GM04504 (cell line): ENCODE results near the gene ZNF586.
"Not testable (repeated sequence)": the region's sequence is repeated elsewhere in the genome, so short reads cannot be mapped to it uniquely, and the experiment has no call there.

ENCODE experiments used
- DNase-seq: peaks from one replicate; pipeline ENCODE4 v3.0.0-alpha.2; 2012; ENCODE audit warnings: low read depth

Gene ZNF586

DNA sequence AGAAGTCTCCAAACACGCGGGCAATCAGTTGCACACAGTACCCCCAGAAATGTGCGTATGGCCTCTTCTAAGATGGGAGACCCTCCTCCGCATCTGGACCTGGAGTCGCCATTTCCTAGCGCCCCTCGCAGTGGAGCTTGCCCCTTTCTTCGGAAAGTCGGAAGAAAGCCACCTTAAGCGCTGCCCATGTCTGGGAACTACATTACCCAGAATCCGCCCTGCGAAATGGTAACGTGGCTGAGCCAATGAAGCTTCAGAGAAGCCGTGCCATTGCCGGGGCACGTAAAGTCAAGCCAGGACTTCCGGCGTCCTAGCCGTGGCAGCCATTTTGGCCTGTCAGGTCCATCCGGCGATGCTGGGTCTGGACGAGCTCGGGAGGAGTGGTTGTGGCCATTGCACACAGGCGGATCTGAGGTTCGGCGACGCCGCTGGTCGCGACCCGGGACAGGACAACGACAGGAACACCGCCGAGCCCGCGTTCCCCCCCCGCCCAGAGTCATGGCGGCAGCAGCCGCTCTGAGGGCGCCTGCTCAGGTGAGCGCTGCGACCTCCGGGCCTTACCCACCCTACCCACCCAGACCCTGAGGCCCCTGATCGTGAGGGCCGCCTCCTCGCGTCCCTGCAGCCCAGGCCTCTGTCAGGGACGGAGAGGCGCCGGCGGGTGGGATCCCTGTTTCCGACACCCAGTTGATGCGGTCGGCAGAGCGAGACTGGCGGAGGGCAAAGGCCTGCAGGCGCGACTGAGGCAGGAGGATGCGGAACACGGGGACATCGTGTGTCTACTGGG, at the start of gene ZNF586:
ZNF586 (plus strand) TSS at position 332 of the 787 bp plus-strand sequence; CDS start at position 499, 167 bp downstream.
- DNase-seq, result peak; percentile 81

DNA sequence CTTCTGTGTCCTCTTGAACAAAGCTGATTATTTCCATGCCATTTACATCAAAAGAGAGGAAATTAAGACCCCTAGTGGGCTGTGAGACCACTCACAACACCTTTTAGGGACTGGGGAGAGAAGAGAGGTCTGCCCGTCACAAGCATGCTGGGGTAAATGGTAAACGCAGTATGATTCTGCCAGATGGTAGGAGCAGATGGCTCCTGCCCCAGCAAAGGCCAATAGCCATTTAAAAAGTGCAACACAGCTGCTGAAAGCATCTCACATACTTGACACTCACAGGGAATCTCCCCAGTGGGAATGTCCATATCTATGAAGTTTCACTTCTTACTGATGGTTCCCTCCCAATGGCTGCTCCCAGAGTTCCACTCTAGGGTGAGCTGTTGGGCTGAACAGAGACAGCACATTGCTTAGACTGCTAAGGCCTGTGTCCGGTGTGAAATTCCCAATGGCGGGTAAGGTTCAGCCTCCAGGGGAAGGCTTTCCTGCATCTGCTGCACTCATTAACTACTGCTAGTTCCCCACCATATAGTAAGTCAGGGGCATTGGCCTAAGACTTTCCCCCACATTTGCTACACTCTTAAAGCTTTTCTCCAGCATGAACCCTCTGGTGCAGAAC, 49.5 kb upstream of the ZNF586 start:
- no peak for DNase-seq

DNA sequence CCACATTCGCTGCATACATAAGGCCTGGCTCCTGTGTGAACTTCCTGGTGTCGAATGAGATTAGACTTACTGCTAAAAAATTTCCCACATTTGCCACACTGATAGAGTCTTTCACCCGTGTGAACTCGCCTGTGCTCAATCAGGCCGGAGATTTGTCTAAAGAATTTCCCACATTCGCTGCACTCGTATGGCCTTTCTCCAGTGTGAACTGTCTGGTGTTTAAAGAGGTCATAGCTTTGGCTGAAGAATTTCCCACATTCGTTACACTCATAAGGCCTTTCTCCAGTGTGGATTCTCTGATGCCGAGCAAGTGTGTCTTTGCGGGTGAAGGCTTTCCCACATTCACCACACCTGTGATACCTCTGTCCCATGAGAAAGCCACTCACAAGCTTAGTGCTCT, 48.6 kb upstream of the ZNF586 start:
- DNase-seq, result no peak

DNA sequence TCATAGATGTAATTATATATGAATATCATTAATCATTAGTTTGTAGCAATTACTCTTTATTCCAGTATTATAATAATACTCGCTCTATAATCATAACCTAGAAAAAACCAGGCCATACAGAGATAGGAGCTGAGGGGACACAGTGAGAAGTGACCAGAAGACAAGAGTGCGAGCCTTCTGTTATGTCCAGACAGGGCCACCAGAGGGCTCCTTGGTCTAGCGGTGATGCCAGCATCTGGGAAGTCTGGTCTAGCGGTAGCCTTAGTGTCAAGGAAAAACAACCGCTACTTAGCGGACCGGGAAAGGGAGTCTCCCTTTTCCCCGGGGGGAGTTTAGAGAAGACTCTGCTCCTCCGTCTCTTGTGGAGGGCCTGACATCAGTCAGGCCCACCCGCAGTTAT, 31.2 kb upstream of the ZNF586 start:
- not testable (repeated sequence) for DNase-seq

DNA sequence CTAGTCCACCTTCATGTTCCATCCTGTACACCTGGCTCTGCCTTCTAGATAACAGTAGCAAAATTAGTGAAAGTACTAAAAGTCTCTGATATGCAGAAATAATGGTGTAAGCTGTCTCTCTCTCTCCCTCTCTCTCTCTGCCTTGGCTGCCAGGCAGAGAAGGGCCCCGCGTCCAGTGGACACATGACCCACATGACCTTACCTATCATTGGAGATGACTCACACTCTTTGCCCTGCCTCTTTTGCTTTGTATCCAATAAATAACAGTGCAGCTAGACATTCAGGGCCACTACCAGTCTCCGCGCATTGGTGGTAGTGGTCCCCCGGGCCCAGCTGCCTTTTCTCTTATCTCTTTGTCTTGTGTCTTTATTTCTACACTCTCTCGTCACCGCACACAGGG, 30.7 kb upstream of the ZNF586 start:
- not testable (repeated sequence) for DNase-seq

DNA sequence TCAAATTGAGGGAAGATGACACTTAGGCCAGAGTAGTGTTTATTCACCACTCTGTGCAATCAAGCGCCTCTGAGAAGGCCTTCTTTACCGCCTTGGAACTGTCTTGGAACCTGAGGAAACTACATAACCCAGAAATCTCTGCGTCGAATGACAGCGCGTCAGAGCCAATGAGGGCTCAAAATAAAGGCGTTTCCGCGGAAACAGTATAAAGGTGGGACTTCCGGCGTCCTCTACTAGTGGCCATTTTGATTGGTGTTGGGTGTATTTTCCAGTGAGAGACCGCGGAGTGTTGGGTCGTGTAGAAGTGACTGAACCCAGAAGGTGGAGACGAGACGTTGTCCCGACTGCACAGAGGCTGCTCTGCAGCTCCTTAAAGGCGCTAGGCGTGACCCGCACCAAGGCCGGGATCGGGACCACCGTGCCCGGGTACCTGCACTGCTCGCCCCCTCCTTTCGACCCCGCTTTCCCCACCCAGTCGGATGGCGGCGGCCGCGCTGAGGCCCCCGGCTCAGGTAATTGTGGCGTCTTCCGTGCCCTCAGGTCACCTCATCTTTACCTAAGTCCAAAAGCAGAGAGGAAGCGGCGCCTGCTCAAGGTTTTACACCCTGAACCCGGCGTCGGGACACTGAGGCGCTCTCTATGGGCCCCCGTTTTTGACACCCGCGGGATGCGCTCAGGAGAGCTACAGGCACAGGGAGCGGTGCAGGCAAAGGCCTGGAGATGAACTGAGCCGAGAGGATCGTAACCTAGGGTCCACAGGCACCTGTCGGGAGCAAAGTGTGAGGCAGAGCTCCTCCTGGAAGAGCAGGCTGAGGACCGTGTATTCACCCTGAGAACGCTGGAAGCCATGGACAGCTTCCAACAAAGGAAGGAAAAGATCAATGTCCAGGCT, 22.6 kb upstream of the ZNF586 start, which contains the start of gene ZNF776:
ZNF776 (plus strand) TSS at position 236 of the 892 bp plus-strand sequence; CDS start at position 480, 244 bp downstream.
- DNase-seq, result peak; percentile 80

DNA sequence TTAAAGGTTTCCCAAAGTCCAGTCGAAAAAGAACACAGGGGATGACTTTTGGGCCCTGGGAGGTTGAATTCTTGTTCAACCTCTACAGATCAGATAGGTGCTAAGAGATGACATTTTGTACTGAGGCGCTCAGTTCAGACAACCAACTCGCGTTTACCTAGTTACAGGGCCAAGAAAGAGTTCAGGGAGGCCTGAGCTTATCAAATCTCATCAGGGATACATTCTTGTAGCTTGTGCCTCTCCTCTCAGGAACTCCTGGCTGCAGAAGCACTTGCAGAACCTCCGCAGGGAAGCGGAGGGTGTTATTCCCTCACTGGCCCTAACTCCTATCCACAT, 22.0 kb upstream of the ZNF586 start:
- DNase-seq, result no peak

DNA sequence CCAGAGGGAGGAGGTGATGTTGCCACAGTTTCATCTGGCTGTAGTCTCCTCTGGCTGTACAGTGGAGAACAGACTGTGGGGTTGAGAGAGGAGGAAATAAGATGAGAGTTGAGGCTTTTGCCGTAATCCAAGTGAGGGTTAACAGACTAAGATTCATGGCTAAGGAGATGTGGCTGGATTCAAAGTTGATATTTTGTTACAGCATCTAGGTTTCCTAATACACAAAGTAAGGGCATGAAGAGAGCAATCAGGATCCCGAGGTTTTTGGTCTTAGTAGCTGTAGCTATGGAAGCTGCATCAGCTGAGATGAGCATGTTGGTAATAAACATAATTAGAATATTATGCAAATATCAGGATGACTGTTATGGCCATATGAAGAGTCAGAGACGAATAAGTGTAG, 21.4 kb upstream of the ZNF586 start:
- DNase-seq, result no peak

DNA sequence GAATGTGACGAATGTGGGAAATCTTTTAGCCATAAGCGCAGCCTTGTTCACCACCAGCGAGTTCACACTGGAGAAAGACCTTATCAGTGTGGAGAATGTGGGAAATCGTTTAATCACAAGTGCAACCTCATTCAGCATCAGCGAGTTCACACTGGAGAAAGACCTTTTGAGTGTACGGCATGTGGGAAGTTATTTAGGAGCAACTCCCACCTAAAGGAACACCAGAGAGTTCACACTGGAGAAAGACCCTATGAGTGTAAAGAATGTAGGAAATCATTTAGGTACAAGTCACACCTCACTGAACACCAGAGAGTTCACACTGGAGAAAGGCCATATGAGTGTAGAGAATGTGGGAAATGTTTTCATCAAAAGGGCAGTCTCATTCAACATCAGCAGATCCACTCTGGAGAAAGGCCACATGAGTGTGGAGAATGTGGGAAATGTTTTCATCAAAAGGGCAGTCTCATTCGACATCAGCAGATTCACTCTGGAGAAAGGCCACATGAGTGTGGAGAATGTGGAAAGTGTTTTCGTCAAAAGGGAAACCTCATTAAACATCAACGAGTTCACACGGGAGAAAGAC, 15.3 kb upstream of the ZNF586 start:
- no peak for DNase-seq

DNA sequence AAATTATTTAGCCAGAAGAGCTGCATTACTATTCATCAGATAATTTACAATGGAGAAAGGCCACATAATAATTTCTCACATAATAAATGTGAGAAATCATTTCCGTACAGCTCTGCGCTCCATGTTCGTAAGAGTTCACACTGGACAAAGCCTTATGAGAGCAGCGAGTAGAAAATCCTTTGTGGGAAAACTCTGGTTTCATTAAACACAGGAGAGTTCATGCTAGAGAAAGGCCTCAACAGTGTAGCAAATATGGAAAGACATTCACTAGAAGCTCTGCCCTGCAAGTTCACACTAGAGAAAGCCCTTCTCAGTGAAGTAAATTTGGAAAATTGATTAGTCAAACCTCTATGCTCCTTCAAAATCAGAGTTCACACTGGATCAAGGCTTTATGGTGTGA, 14.4 kb upstream of the ZNF586 start:
- DNase-seq, result no peak

DNA sequence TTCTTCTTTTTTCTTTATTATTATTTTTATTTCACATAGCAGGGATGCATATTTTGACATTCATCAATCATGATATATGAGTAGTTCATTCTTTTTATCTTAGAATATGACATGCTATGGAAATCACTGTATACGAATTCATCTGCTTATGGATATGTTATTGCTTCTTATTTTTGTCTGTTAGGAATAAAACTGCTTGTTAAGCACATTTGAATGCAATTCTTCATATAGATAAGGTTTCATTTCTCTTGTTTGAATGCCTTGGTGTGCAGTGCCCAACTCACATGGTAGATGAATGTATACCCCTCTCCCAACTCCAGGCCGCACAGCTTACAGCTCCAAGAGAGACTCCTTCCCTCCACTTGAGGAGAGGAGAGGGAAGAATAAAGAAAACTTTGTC, 11.5 kb upstream of the ZNF586 start:
- no peak for DNase-seq

DNA sequence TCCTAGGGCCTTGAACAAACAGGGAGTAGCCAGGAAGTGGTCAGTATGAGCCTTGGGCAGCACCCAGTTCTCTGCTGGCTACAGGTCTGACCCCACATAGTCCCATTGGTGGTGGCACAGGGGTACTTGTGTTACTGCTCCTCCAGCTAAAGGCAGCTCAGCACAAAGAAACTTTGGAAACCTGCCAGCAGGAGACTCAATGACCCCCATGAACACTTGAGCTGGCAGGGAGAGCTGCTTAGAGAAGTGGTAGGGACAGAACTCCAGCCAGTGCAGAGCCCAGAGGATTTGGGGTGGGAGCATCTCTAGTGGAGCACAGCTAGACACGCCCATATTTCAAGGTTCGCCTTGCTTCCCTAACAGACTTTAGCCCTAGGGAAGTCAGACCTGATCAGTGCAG, 10.4 kb upstream of the ZNF586 start:
- DNase-seq, result no peak

DNA sequence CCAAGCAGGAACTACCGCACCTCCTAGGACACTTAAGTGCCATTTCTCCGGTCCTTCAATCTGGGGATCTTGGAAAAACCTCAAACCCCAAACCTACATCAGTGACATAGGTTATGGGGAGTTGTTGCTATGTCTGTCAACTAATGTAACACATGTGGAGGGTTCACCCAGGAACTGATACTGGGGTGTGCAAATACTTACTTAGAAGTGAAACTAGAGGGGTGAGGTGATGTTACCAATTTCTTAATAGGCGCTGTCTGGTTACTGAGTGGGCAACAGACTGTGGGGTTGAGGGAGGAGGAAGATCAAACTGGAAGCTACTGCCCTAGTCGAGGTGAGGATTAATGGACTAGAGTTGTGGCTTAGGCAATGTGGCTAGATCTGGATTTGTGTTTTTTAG, 1.9 kb downstream of the ZNF586 start:
- DNase-seq, result no peak

DNA sequence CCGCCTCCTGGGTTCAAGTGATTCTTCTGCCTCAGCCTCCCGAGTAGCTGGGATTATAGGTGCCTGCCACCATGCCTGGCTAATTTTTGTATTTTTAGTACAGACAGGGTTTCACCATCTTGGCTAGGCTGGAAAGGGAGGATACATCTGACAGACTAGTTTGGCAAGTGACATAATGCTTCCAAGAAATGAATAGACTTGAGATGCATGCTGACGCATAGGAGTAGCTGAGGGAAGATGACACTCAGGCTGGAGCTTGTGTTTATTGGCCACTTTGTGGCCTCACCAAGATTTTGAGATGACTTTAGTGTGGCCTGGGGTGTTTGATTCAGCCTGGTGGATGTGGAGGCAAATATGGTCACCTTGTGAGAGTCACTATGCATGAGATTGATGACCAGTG, 4.0 kb downstream of the ZNF586 start:
- DNase-seq, result no peak

DNA sequence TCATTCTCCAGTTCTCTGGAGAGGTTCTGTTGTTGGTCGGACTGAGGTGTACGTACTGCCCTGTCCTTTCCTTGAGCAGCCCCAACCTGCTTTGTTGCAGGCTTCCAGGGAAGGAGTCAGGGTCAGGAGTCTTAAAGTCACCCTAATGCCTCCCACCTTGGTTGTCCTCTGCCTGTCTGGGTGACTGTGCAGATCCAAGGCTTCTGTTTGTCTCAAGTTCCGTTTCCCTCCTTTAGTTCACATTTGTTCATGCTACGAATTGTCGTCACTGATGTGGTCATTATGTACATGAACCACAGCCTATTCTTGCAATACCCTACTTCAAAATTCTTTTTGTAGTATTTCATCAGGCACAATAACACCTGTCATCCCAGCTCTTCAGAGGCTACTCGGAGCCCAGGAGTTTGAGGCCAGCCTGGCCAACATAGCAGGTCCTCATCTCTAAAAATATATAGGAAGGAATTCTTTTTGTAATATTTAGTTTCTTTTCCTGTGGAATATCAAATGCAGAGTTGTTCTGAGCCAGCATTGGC, 7.4 kb downstream of the ZNF586 start:
- no peak for DNase-seq

DNA sequence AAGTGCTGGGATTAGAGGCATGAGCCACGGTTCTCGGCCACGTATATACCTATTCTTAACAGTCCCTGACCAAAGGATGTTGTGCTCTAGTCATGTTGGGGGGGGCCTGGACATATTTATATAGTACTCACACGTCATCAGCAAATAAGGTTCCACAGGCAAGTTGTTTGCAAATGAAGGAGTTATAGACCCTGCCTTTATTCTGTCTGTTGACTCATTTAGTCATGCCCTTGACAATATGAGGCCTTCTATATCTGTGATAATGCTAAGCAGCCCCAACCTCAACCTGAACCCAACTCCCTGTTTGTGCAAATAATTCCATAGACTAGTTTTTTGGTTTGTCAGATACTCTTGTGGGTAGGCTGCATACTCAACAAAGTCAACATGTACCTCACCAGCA, 8.9 kb downstream of the ZNF586 start:
- no peak for DNase-seq

DNA sequence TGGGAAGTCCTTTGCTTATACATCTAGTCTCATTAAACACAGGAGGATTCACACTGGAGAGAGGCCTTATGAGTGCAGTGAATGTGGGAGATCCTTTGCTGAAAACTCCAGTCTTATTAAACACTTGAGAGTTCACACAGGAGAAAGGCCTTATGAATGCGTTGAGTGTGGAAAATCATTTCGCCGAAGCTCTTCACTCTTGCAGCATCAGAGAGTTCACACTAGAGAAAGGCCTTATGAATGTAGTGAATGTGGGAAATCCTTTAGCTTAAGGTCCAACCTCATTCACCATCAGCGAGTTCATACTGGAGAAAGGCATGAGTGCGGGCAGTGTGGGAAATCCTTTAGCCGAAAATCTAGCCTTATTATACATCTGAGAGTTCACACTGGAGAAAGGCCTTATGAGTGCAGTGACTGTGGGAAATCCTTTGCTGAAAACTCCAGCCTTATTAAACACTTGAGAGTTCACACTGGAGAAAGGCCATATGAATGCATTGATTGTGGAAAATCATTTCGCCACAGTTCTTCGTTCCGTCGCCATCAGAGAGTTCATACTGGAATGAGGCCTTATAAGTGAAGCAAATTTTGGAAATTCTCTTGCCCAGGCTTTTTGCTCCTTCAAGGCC, 9.9 kb downstream of the ZNF586 start:
- DNase-seq, result no peak

DNA sequence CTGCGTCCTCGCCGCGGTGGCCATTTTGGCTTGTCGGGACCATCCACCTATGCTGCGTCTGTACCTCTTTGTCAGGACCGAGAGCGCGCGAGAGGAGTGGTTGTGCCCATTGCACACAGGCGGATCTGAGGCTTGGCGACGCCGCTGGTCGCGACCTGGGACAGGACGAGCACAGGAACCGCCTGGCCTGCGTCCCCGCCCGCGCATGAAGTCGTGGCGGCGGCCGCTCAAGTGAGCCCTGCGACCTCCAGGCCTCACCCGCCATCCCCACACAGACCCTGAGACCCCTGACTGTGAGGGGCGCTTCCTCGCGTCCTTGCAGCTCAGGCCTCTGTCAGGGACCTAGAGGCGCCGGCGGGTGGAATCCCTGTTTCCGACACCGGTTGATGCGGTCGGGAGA, 16.8 kb downstream of the ZNF586 start:
- DNase-seq, result no peak

DNA sequence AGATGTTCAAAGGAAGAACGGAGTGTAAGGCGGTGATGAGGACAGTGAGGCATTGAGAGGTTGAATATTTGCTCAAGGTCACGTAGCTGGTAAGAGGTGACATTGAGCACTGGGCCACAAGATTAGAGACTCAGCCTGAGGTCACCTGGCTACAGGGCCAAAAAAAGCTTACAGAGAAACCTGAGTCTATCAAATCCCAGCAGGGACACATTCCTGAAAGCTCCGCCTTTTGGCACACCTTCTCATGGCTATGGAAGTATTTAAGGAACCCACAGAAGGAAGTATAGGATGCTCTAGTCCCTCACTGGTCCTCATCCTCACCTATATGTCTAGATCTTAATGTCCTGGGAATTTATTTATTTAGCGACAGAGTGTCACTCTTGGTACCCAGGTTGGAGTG, 17.4 kb downstream of the ZNF586 start:
- no peak for DNase-seq

DNA sequence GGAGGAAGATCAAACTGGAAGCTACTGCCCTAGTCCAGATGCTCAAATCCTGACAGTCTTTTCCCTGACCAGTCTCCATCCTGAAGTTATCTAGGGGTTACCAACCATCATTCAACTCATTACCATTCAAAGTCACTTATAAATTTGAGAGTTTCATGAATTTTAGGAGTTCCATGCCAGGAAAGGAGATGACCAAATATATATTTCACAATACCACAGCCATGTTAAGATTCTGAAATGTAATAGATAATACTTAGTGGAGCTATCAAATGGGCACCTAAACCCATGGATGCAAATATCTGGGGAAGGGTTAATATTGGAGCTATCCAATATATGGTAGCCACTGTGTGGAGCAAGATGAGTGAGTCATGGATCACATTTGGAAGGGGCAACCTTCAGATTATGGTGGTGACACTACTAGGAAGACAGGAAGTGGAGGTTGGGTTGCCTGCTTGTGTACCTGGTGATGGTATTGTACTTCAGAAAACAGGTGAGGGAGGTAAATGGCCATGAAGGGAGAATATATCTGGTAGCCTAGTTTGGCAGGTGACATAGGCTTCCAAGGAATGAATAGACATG, 18.7 kb downstream of the ZNF586 start:
- no peak for DNase-seq

DNA sequence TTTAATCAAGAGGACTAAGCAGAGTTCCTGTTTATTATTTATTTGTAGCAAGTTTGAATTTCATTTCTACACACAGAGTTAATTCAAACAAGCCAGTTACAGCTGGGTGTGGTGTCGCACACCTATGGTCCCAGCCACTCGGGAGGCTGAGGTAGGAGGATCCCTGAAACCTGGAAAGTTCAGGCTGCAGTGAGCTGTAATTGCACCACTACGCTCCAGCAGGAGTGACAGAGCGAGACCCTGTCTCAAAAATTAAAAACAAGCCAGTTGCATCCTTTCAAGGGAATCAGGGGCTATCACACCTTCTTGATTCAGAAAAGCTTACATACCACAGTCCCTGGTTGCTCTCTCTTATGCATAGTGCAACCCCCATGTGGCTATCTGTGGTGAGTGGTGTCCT, 19.8 kb downstream of the ZNF586 start:
- no peak for DNase-seq
